Activated CD4-positive, alpha-beta memory T cell treated with anti-CD3 and anti-CD28 coated beads, Interleukin-2, amount 10 ng/mL, durations not matched to agents 7 days and 5 days (primary cell): ENCODE results near the gene COG6. TPM values are rescaled to one million over a fixed set of nuclear protein-coding genes. Genes with fewer than 3 reads are reported as not detected.
A peak's percentile ranks its signal among the peaks of the same experiment; 100 is the strongest.

ENCODE experiments used
- CTCF ChIA-PET: fragments of 350-600 bp; sonication (Branson Sonifier 250); formaldehyde crosslinking; loops from one replicate; lab custom pipeline; 2021; ENCODE audit warnings: antibody characterized with exemption, inconsistent platforms; lab: Charles Lee
- POLR2A ChIA-PET: fragments of 350-600 bp; sonication (Branson Sonifier 250); formaldehyde crosslinking; loops from one replicate; lab custom pipeline; 2021; ENCODE audit warnings: antibody characterized with exemption; lab: Charles Lee
- DNase-seq: peaks from one replicate; pipeline ENCODE4 v3.0.0-alpha.2; 2020
- H3K27ac Mint-ChIP-seq: one replicate; pipeline ENCODE4 v1.8.0; 2021; ENCODE audit warnings: mild to moderate bottlenecking, mixed read lengths
- H3K27me3 Mint-ChIP-seq: one replicate; pipeline ENCODE4 v1.8.0; 2021; ENCODE audit warnings: mixed read lengths
- H3K36me3 Mint-ChIP-seq: one replicate; pipeline ENCODE4 v1.8.0; 2021; ENCODE audit warnings: low read depth, mixed read lengths
- H3K4me1 Mint-ChIP-seq: one replicate; pipeline ENCODE4 v1.8.0; 2021; ENCODE audit warnings: mixed read lengths
- H3K4me3 Mint-ChIP-seq: one replicate; pipeline ENCODE4 v1.8.0; 2021; ENCODE audit warnings: mild to moderate bottlenecking, mixed read lengths
- H3K9me3 Mint-ChIP-seq: one replicate; pipeline ENCODE4 v1.8.0; 2021; ENCODE audit warnings: mixed read lengths
- total RNA-seq, 2 experiments: library from RNA; stranded (reverse); gene quantifications; one replicate each; pipeline ENCODE4 v1.2.3, GENCODE V29; 2021

Gene COG6
- 10 to 100 TPM; 27.2 to 29.2 TPM for total RNA-seq

DNA sequence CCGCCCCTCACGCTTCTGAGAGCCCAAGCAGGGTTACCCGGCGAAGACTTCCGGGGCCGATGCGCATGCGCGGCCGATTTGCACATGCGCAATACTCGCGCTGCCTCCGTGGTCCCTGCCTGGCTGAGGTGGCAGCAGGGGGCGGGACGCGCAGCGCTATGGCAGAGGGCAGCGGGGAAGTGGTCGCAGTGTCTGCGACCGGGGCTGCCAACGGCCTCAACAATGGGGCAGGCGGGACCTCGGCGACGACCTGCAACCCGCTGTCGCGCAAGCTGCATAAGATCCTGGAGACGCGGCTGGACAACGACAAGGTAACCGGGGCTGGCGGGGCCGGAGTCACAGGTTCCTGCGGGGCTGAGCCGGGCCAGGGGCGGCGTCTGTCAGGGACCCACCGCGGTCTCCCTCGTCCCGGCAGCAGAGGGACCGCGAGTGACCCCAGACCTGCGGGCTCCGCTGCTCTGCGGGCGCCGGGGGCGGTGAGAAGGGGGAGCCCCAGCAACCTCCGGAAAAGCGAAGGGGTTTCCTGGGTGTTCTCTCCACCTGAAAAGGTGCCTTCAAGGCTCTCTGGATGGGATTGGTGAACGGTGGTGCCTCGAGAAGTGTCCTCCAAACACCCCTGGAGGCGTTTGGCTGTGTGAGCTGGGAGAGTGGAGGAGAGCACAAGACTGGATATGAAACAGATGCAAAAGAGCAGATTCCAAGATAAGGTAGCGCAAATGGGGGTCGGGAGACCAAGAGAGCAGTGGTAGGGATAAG is at the start of gene COG6:
Gene COG6 (plus strand): TSS at position 94 of the 756 bp plus-strand sequence. CDS start 65 bp downstream, at position 159.
- H3K27me3 Mint-ChIP-seq = peaks cover 2% of the 10 kb centered on the region
- CTCF ChIA-PET = interaction anchor here (1.6 kb wide), 1 partner anchor 44 kb away, joined by 3 read pairs; no protein-coding TSS in a partner anchor
- H3K27ac Mint-ChIP-seq = peak within 1 kb of the TSS; percentile 78
- DNase-seq = peak; percentile 93
- H3K4me3 Mint-ChIP-seq = peak within 1 kb of the TSS; percentile 95
- H3K4me1 Mint-ChIP-seq = peaks cover 26% of the 10 kb centered on the region
- POLR2A ChIA-PET = interaction anchor here (0.8 to 1.0 kb wide), 2 partner anchors 27 to 618 kb away, joined by 3 read pairs; partner anchors contain the start of gene PROSER1
- peaks cover 9% of the 10 kb centered on the region for H3K36me3 Mint-ChIP-seq
- peaks cover 5% of the 10 kb centered on the region for H3K9me3 Mint-ChIP-seq

GRCh38 chr13:39605677-39606320 is 49.7 kb upstream of the COG6 start:
- POLR2A ChIA-PET = no interaction called here
- no peaks in the 10 kb centered on the region for H3K9me3 Mint-ChIP-seq
- DNase-seq = no peak
- CTCF ChIA-PET = interaction anchor here (1.1 to 1.9 kb wide), 3 partner anchors 9 to 24 kb away, joined by 3 to 9 read pairs (median 3); no protein-coding TSS in a partner anchor
- peaks cover 11% of the 10 kb centered on the region for H3K4me1 Mint-ChIP-seq
- H3K36me3 Mint-ChIP-seq = no peaks in the 10 kb centered on the region
- peaks cover 43% of the 10 kb centered on the region for H3K27me3 Mint-ChIP-seq
- H3K4me3 Mint-ChIP-seq = no peak overlapping the region
- H3K27ac Mint-ChIP-seq = no peak overlapping the region

- H3K36me3 Mint-ChIP-seq = no peaks in the 10 kb centered on the region
- ChIA-PET POLR2A (no interaction called here), CTCF (interaction anchor here (1.0 to 1.3 kb wide), 2 partner anchors 9 to 16 kb away, joined by 3 read pairs; no protein-coding TSS in a partner anchor)
- peaks cover 4% of the 10 kb centered on the region for H3K4me1 Mint-ChIP-seq
- H3K27me3 Mint-ChIP-seq = peaks cover 34% of the 10 kb centered on the region
- H3K27ac Mint-ChIP-seq = no peak overlapping the region
- no peak overlapping the region for H3K4me3 Mint-ChIP-seq
- no peak for DNase-seq
- no peaks in the 10 kb centered on the region for H3K9me3 Mint-ChIP-seq
Observed at GRCh38 chr13:39607876-39608275, 47.6 kb upstream of the COG6 start.

DNA sequence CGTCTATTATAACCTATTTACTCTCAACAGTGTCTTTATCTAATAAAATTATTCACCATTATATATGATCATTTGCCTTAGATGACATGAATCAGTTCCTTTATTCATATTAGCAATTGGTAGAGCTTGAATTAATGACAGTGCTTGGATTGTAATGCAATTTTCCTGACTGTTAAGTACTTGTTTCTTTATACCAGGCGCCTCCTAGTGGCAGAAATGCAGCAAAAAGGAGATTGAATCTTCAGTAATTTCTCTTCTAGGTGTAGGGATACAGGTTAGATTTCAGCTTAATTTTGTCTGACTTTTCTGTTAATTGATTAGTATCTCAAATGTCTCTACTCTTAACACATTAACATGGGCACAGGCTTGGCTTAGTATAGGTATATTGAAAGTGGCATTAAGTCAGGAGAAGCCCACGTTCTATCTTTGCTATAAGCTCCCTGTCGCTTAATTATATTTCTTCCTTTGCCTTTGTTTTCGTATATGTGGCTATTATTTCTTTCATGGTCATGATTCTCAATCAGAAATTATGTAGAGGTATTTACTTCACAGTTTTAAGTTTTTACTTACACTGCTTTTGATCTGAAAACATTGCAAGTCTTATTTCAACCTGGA is 43.3 kb upstream of the COG6 start:
- ChIA-PET POLR2A (no interaction called here), CTCF (interaction anchor here (0.8 to 2.6 kb wide), 14 partner anchors 14 to 594 kb away, joined by 3 to 13 read pairs (median 4); partner anchors contain the start of genes COG6, NHLRC3 and PROSER1)
- Mint-ChIP-seq H3K4me1 (no peaks in the 10 kb centered on the region), H3K9me3 (no peaks in the 10 kb centered on the region), H3K27ac (no peak overlapping the region), H3K4me3 (no peak overlapping the region), H3K36me3 (no peaks in the 10 kb centered on the region), H3K27me3 (peaks cover 14% of the 10 kb centered on the region)
- DNase-seq = peak; percentile 51

DNA sequence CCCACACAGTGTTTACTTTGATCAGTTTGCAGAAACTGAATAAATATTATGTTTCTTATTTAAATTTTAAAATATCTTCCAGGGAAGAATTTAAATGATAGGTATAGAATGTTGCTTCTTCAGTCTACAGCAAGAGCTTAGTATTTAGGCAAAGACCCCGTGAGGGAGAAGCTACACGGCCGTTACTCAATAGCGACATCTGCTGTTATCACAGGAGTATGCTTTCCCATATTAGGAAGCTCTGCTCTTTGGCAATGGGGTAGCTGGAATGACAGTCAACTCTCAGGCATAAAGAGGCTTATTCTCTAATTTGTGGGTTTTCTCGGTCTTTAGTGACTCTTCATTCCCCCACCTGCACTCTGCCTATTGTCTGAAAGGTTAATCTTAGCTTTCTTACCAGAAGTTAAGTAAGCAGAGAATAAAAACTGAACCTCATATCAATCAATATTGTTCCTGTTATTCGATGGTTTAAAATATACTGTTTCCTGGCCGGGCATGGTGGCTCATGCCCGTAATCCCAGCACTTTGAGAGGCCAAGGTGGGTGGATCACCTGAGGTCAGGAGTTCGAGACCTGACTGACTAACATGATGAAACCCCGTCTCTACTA is 39.3 kb upstream of the COG6 start:
- POLR2A ChIA-PET = no interaction called here
- Mint-ChIP-seq H3K4me1 (no peaks in the 10 kb centered on the region), H3K9me3 (no peaks in the 10 kb centered on the region), H3K36me3 (no peaks in the 10 kb centered on the region), H3K27ac (no peak overlapping the region), H3K4me3 (no peak overlapping the region), H3K27me3 (peaks cover 12% of the 10 kb centered on the region)
- CTCF ChIA-PET = interaction anchor here (0.5 to 1.5 kb wide), 23 partner anchors 9 to 1420 kb away, joined by 3 to 9 read pairs (median 3); no protein-coding TSS in a partner anchor
- no peak for DNase-seq

GRCh38 chr13:39618561-39618960 is 36.9 kb upstream of the COG6 start:
- no peak for DNase-seq
- Mint-ChIP-seq H3K27ac (no peak overlapping the region), H3K4me3 (no peak overlapping the region), H3K9me3 (no peaks in the 10 kb centered on the region), H3K4me1 (no peaks in the 10 kb centered on the region), H3K36me3 (no peaks in the 10 kb centered on the region), H3K27me3 (peaks cover 24% of the 10 kb centered on the region)
- ChIA-PET CTCF (interaction anchor here (0.7 kb wide), 1 partner anchor 267 kb away, joined by 3 read pairs; no protein-coding TSS in a partner anchor), POLR2A (no interaction called here)

DNA sequence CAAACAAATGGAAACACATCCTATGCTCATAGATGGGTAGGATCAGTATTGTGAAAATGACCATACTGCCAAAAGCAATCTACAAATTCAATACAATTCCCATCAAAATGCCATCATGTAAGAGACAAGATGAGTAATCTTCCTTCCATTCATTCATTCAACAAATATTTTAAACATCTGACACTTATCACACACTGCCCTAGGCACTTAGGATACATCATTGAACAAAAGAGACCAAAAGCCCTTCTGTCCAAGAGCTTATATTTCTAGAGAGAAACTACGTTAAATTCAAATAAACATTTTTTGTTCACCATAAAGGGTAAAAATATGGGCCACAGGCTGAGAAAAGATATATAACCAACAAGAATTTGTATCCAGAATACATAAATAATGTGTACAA is 32.0 kb upstream of the COG6 start:
- DNase-seq = no peak
- H3K4me1 Mint-ChIP-seq = no peaks in the 10 kb centered on the region
- CTCF ChIA-PET = no interaction called here
- H3K36me3 Mint-ChIP-seq = no peaks in the 10 kb centered on the region
- no peak overlapping the region for H3K27ac Mint-ChIP-seq
- POLR2A ChIA-PET = no interaction called here
- peaks cover 25% of the 10 kb centered on the region for H3K27me3 Mint-ChIP-seq
- no peak overlapping the region for H3K4me3 Mint-ChIP-seq
- H3K9me3 Mint-ChIP-seq = no peaks in the 10 kb centered on the region

- Mint-ChIP-seq H3K27me3 (peaks cover 17% of the 10 kb centered on the region), H3K27ac (no peak overlapping the region), H3K4me3 (no peak overlapping the region), H3K4me1 (no peaks in the 10 kb centered on the region), H3K36me3 (no peaks in the 10 kb centered on the region), H3K9me3 (peaks cover 4% of the 10 kb centered on the region)
- no peak for DNase-seq
- CTCF ChIA-PET = interaction anchor here (2.1 kb wide), 1 partner anchor 15 kb away, joined by 5 read pairs; no protein-coding TSS in a partner anchor
- POLR2A ChIA-PET = no interaction called here
Observed at GRCh38 chr13:39631307-39631706, 24.2 kb upstream of the COG6 start.

DNA sequence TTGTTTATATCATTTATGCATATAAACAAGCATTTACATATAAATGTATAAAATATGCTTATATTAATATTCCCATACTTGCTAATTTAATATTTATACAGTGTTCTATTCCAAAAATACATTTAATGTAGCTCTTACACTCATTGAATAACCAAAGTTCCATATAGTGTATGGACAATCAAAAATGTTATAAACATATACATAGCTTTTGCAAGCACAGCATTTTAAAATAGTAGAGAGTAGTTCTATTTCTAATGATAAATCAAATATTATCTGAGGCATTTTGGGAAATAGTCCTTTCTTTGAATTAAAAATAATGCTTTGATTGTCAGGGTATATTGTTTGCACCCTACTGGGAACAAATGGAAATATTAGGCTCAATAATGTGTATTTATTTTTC is 22.5 kb upstream of the COG6 start:
- Mint-ChIP-seq H3K4me1 (no peaks in the 10 kb centered on the region), H3K27me3 (peaks cover 17% of the 10 kb centered on the region), H3K4me3 (no peak overlapping the region), H3K9me3 (peaks cover 4% of the 10 kb centered on the region), H3K36me3 (no peaks in the 10 kb centered on the region), H3K27ac (no peak overlapping the region)
- no peak for DNase-seq
- CTCF ChIA-PET = interaction anchor here (0.7 kb wide), 1 partner anchor 21 kb away, joined by 4 read pairs; no protein-coding TSS in a partner anchor
- POLR2A ChIA-PET = no interaction called here

DNA sequence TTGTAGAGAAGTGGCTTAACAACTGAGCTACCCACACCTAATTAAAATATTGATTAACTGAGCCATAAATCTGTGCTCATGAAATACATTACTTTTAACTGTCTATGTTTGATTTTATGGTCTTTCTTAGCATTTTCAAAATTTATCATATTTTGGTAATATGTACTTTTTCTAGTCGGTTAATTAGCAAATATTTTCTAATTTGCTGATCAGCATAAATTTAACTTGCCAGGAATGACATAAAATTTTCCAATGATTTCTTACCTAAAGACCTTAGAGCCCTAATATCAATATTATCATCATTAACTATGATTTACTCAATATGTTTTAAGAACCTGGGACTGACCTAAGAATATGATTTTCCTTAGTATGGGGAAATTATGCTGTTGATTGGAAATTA is 19.9 kb upstream of the COG6 start:
- peaks cover 22% of the 10 kb centered on the region for H3K27me3 Mint-ChIP-seq
- peaks cover 4% of the 10 kb centered on the region for H3K9me3 Mint-ChIP-seq
- POLR2A ChIA-PET = no interaction called here
- H3K27ac Mint-ChIP-seq = no peak overlapping the region
- H3K4me1 Mint-ChIP-seq = no peaks in the 10 kb centered on the region
- no peaks in the 10 kb centered on the region for H3K36me3 Mint-ChIP-seq
- no peak overlapping the region for H3K4me3 Mint-ChIP-seq
- no peak for DNase-seq
- CTCF ChIA-PET = no interaction called here

- ChIA-PET CTCF (interaction anchor here (1.3 kb wide), 1 partner anchor 10 kb away, joined by 3 read pairs; no protein-coding TSS in a partner anchor), POLR2A (no interaction called here)
- Mint-ChIP-seq H3K4me3 (no peak overlapping the region), H3K9me3 (no peaks in the 10 kb centered on the region), H3K27ac (no peak overlapping the region), H3K4me1 (no peaks in the 10 kb centered on the region), H3K27me3 (peaks cover 13% of the 10 kb centered on the region), H3K36me3 (no peaks in the 10 kb centered on the region)
- DNase-seq = no peak
Observed at GRCh38 chr13:39637890-39638289, 17.6 kb upstream of the COG6 start.

DNA sequence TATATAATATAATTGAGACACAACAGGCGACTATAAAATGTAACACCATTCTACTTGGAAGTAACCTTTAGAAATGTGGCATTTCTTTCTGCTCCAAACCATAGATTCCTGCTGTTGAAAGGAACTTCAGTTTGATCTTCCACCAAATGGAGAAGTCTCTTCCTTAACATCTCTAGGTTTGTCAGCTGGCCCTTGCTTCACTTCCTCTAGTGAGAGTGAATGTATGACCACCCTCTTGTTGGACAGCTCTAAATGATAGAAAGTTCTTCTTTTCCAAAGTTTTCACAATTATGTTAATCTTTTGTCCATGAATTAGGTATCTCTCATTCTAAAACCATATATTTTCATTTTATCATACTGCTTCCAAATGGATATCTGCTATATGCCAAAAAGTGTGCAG is 13.8 kb upstream of the COG6 start:
- ChIA-PET CTCF (no interaction called here), POLR2A (no interaction called here)
- Mint-ChIP-seq H3K4me1 (no peaks in the 10 kb centered on the region), H3K27me3 (peaks cover 7% of the 10 kb centered on the region), H3K36me3 (no peaks in the 10 kb centered on the region), H3K4me3 (no peak overlapping the region), H3K27ac (no peak overlapping the region), H3K9me3 (no peaks in the 10 kb centered on the region)
- no peak for DNase-seq
